DMS153 (cell line): ENCODE measurements around the gene ZBED2.
"Not testable (repeated sequence)": the region's sequence is repeated elsewhere in the genome, so short reads cannot be mapped to it uniquely, and the experiment has no call there.

Experiments used
- DNase-seq: peaks from one replicate; lab custom pipeline; 2025; lab: John Stamatoyannopoulos, UW

The ZBED2 gene, protein sequence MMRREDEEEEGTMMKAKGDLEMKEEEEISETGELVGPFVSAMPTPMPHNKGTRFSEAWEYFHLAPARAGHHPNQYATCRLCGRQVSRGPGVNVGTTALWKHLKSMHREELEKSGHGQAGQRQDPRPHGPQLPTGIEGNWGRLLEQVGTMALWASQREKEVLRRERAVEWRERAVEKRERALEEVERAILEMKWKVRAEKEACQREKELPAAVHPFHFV

DNA sequence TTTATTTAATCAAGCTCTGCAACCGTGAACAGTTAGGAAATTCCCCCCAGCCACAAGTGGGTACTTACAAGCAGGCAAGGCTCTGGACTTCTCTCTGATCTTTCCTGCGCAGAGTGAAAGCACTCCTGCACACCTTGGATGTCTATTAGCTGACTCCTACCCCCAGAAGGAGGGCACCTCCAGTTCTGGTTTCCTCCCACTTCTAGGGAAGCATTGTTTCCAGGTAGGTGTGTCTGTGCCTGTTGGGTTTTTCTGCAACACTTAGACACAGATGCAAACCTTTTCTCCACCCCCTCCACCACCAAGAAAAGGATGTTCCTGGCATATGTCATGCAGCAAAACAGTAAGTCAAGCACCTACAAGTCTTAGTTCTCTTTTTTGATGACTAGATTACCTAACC is at the start of gene ZBED2:
Gene ZBED2, minus strand, starts transcription at position 115 of the 400 bp plus-strand sequence. CDS start 1,145 bp downstream, outside the sequence.
- DNase-seq = no peak

GRCh38 chr3:111639316-111639715 is 44.2 kb upstream of the ZBED2 start:
- no peak for DNase-seq

DNA sequence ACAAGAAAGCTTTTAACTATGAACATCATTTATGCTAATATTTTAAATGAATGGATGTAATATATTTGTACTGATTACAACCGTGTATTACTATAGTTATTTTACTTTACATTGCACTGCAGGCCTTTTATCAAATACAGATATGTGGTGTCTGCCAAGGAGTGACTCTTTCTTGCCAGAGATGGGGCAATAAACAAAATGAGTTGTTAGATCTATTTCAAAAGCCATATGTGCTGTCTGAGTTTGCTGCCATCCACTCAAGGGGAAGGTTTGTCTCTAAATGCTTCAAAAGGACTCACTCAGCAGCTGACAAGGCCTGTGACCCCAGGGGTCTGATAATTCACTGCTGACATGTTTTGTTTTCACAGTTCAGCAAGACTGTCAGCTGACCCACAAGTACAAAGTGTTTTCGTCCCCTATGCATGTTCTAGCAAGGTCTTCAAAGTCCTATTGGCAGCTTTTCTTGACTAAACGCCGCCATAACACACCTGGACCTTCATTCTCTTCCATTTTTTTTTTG is 41.3 kb upstream of the ZBED2 start:
- DNase-seq = no peak

- no peak for DNase-seq
Observed at GRCh38 chr3:111635403-111635802, 40.3 kb upstream of the ZBED2 start.

DNA sequence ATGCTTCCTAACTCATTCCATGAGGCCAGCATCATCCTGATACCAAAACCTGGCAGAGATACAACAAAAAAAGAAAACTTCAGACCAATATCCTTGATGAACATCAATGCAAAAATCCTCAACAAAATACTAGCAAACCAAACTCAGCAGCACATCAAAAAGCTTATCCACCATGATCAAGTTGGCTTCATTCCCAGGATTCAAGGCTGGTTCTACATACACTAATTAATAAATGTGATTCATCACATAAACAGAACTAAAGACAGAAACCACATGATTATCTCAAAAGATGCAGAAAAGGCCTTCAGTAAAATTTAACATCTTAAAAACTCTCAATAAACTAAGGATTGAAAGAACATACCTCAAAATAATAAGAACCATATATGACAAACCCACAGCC is 35.5 kb upstream of the ZBED2 start:
- DNase-seq = not testable (repeated sequence)

- not testable (repeated sequence) for DNase-seq
Observed at GRCh38 chr3:111629018-111629417, 33.9 kb upstream of the ZBED2 start.

GRCh38 chr3:111627092-111627491 is 31.9 kb upstream of the ZBED2 start:
- no peak for DNase-seq

DNA sequence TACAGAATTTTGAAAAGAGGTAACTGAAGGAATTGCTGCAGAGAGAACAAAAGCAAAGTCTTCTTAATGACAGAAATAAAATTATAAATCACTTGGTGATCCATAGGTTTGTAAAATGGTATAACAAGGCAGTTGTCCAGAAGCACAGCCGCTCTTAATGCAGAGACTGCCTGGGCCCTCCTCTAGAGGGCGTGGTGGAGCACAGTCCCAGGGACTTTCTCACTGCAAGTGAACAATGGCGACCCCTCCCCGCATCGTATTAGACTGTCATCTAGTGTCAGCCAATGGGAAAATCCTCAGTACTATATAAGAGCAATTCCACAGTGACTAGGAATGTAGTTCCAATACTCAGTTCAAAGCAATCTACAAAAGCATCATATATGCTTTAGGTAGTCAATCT is 26.4 kb upstream of the ZBED2 start:
- DNase-seq = no peak

DNA sequence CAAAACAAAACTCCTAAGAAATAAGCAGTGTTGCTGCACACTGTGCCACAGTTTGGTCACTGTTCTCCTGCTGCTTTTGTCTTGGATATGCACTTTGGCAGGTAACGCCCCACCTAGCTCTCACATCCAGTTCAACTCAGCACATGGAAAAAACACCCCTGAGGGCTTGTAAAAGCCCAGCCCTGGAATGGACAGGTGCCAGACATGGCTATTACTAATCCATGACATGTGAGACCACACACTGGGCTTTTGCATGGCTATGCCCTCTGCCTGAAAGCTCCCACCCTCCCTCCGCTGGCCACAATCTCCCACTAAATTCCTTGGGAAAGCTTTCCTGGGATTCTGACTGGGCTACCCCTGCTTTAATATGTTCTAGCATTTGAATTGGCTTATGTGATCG is 24.7 kb upstream of the ZBED2 start:
- DNase-seq = no peak

DNA sequence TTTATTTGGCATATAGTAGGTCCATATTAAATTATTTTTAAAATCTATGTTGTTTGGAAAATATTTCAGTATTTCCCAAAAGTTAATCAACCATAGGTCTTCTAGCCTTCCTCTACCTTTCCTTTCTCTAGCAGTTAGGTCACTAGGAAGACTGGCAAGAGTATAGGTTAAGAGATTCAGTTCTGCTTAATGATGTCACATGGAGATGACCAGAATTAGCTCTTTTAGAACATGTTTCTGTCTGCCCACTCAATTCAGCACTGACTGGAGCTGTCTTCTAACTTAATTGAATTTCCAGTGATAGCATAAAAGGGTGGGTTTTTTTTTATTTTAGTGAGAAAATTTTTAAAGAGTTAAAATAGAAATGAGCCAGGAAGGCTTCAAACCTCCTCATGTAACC is 23.8 kb upstream of the ZBED2 start:
- no peak for DNase-seq

DNA sequence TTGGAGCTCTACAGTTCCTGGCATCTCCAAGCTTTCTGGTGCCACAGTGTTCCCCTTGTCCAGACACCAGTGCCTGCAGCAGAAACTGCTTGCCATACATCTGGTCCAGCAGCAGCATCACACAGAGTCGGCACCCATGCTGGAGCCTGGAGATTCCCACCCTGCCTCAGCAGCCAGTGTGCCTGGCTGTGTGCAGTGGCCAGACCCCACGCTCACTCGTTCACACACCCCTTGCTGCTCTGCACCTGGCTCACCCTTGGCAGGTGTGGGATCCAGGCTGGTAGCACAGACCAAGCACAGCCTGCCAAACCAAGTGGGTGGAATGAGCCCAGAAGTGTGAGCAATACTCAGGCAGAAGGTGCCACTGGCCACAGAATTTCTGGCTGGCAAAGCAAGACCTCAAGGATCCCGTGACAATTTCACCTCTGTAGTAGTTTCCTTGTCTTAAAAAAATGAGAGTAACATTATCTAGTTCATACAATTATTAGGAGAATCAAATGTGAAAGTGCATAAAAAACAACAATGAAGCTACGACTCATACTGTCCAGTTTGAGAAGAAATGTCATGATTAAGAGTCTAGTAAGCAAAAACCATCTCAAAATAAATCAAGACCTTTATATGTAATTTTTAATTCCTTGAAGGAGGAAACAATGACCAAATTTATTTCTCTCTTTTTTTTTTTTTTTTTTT is 22.9 kb upstream of the ZBED2 start:
- DNase-seq = no peak

DNA sequence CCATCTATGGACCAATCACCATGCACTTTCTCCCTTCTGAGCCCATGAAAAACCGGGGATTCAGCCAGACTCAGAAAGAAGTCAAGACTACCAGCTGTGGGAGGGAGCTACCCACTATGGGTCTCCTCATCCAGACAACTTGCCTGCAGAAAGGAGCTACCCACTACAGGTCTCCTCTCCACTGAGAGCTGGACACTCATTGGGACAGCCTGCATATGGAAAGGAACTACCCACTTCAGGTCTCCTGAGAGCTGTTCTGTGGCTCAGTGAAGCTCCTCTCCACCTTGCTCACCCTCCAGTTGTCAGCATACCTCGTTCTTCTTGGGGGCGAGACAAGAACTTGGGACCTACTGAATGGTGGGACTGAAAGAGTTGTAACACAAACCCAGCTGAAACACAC is 22.3 kb upstream of the ZBED2 start:
- DNase-seq = no peak

GRCh38 chr3:111616417-111617105 is 21.4 kb upstream of the ZBED2 start:
- DNase-seq = no peak

DNA sequence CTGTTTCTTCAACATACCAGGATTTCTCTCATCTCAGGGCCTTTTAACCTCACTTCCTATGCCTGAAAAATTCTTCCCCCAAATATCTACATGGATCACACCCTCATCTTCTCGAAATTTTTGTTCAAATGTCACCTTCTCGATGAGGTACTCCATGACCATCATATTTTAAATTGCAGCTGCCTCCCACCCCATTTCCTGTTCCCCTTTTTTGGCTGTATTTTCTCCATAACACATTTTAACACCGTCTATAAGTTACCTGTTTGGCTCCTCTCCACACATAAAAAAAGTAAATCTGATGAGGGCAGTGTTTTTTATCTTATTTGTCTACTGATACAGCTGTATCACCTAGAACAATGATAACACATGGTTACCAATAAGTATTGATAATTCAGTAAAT is 20.7 kb upstream of the ZBED2 start:
- no peak for DNase-seq

- no peak for DNase-seq
Observed at GRCh38 chr3:111613294-111613693, 18.1 kb upstream of the ZBED2 start.

DNA sequence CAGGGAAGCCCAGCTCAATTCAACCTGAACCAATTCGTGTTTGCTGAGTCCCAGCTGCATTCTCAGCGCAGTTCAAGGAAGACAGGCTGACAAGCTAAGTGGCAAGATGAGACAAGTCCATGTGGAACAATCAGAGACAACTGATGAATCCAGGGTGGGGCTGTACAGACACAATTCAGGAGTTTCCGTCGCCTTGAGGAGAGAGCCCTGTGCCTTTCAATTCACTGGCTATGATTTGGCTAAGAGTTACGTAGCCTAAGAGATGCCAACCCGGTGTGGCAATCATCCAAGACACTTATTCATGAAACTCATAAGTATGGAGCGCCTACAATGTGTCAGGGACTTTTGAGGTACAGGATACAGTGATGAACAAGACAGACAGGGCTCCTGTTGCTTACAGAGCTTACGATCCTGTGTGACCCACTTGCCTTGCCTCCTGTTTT is 15.5 kb upstream of the ZBED2 start:
- no peak for DNase-seq

GRCh38 chr3:111610189-111610588 is 15.0 kb upstream of the ZBED2 start:
- no peak for DNase-seq

GRCh38 chr3:111609700-111610099 is 14.6 kb upstream of the ZBED2 start:
- DNase-seq = no peak

GRCh38 chr3:111608383-111608782 is 13.2 kb upstream of the ZBED2 start:
- no peak for DNase-seq

DNA sequence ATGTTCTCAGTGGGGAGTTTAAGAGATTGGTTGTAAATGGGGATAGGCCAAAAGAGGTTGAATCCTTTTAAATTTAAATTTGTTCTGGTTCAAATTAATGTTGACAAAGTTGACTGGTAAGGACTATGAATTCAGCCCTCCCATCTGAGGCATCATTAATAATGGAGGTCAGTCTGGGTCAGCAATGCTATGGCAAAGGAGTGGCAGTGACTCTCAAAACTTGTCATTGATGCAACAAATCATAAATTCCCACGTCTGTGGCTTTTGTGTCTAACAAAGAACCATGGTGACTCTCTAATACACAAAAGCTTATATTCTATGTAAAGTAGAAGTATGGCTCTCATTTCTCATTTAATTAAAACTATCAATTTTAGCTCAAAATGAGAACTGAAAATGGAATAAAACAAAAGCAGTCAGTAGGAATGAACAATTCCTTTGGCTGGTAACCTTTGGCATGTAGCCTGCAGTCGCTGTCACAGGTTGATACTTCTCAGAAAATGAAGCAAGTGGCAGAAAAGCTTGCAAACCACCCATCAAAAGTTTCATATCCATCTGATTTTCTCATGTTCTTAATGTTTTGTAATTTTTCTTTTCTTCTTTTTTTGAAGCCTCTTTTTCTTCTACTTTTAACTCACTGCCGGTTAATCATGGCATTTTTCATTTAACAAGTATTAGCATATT is 12.2 kb upstream of the ZBED2 start:
- DNase-seq = no peak

DNA sequence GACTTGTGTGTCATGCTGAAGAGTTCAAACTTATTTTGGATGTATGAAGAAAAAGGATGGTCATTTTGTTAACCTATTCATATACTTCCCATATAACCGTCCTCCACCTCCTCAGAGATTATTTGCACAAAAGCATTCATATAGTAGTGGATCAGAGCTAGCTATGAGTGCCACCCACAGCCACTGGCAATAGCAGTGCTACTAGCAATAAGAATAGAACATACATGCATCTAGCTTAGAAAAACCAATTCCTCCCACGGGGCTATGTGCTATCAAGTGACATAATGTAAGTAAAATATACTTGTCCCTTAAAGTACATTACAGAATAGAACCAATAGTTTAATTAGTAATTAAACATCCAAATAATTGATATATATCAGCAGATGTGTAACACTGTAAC is 10.3 kb upstream of the ZBED2 start:
- no peak for DNase-seq

GRCh38 chr3:111605018-111605417 is 9.9 kb upstream of the ZBED2 start:
- no peak for DNase-seq
